WERI-Rb-1 (cell line): ENCODE results near the gene ZSWIM8.

Experiments
- DNase-seq: peaks from one replicate; pipeline ENCODE4 v3.0.0-alpha.2; 2020
- H3K27ac ChIP-seq: fragments of 250-450 bp; sonication (Bioruptor Pico); 2 replicates; pipeline ENCODE4 v1.5.1; 2020; ENCODE audit warnings: mild to moderate bottlenecking, moderate library complexity
- H3K27me3 ChIP-seq: fragments of 250-450 bp; sonication (Bioruptor Pico); 2 replicates; pipeline ENCODE4 v1.5.1; 2021; ENCODE audit warnings: mild to moderate bottlenecking, low read depth, moderate library complexity; ENCODE audit not compliant: insufficient read depth, severe bottlenecking
- H3K36me3 ChIP-seq: fragments of 250-450 bp; sonication (Bioruptor Pico); 2 replicates; pipeline ENCODE4 v1.5.1; 2020; ENCODE audit warnings: mild to moderate bottlenecking, moderate library complexity
- H3K4me3 ChIP-seq: 2 replicates; pipeline ENCODE4 v1.5.1; 2011; ENCODE audit warnings: low read depth, mild to moderate bottlenecking, control low read depth, low read length
- H3K9me3 ChIP-seq: fragments of 250-450 bp; sonication (Bioruptor Pico); 2 replicates; pipeline ENCODE4 v1.5.1; 2021; ENCODE audit warnings: mild to moderate bottlenecking, moderate library complexity; ENCODE audit not compliant: severe bottlenecking
- TF ChIP-seq, protein P1 (sequence below): IDR thresholded peaks from 2 replicates; pipeline ENCODE4 v1.5.1; 2011; ENCODE audit warnings: low read depth, mild to moderate bottlenecking, control low read depth, inconsistent platforms, low read length

The ZSWIM8 gene

GRCh38 chr10:73796766-73797165, 11.4 kb downstream of the ZSWIM8 start:
- H3K9me3 ChIP-seq = no peaks in the 10 kb centered on the region
- TF ChIP-seq, protein P1, sequence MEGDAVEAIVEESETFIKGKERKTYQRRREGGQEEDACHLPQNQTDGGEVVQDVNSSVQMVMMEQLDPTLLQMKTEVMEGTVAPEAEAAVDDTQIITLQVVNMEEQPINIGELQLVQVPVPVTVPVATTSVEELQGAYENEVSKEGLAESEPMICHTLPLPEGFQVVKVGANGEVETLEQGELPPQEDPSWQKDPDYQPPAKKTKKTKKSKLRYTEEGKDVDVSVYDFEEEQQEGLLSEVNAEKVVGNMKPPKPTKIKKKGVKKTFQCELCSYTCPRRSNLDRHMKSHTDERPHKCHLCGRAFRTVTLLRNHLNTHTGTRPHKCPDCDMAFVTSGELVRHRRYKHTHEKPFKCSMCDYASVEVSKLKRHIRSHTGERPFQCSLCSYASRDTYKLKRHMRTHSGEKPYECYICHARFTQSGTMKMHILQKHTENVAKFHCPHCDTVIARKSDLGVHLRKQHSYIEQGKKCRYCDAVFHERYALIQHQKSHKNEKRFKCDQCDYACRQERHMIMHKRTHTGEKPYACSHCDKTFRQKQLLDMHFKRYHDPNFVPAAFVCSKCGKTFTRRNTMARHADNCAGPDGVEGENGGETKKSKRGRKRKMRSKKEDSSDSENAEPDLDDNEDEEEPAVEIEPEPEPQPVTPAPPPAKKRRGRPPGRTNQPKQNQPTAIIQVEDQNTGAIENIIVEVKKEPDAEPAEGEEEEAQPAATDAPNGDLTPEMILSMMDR = no peak
- H3K27ac ChIP-seq = no peak overlapping the region
- no peak overlapping the region for H3K4me3 ChIP-seq
- peaks cover 76% of the 10 kb centered on the region for H3K36me3 ChIP-seq
- H3K27me3 ChIP-seq = no peaks in the 10 kb centered on the region
- no peak for DNase-seq

DNA sequence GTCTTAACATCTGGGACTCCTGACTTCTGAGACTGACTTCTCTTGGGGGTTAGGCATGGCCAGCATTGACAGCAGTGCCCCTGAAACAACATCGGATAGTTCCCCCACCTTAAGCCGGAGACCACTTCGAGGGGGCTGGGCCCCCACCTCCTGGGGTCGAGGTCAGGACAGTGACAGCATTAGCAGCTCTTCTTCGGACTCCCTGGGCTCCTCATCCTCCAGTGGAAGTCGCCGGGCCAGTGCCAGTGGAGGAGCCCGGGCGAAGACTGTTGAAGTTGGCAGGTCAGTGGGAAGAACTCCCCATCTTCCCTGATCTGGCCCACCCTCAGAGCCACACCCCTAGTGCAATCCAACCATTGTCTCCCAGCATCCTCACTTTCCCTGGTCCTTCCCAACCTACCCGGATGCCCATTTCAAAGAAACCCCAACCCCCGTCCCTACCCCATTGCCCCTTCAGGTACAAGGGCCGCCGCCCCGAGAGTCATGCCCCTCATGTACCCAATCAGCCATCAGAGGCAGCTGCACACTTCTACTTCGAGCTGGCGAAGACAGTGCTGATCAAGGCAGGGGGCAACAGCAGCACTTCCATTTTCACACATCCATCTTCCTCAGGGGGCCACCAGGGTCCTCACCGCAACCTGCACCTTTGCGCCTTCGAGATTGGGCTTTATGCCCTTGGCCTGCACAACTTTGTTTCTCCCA, 12.1 kb downstream of the ZSWIM8 start:
- Histone ChIP-seq H3K4me3 (no peak overlapping the region), H3K36me3 (peaks cover 76% of the 10 kb centered on the region), H3K9me3 (no peaks in the 10 kb centered on the region), H3K27me3 (no peaks in the 10 kb centered on the region), H3K27ac (no peak overlapping the region)
- DNase-seq = no peak
- TF ChIP-seq, protein P1 = no peak

DNA sequence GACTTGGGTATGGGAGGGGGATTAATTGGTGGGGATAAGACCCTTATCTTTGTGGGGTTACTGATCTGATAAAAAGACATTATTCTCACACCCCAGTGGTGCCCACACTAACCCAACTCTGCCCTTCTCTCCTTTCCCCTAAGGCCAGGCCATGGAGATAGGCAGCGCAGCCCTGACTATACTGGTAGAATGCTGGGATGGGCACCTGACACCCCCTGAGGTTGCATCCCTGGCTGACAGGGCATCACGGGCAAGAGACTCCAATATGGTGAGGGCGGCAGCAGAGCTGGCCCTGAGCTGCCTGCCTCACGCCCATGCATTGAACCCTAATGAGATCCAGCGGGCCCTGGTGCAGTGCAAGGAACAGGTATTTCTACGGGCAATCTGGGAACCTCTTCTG, 12.7 kb downstream of the ZSWIM8 start:
- H3K36me3 ChIP-seq = peaks cover 75% of the 10 kb centered on the region
- no peak for DNase-seq

DNA sequence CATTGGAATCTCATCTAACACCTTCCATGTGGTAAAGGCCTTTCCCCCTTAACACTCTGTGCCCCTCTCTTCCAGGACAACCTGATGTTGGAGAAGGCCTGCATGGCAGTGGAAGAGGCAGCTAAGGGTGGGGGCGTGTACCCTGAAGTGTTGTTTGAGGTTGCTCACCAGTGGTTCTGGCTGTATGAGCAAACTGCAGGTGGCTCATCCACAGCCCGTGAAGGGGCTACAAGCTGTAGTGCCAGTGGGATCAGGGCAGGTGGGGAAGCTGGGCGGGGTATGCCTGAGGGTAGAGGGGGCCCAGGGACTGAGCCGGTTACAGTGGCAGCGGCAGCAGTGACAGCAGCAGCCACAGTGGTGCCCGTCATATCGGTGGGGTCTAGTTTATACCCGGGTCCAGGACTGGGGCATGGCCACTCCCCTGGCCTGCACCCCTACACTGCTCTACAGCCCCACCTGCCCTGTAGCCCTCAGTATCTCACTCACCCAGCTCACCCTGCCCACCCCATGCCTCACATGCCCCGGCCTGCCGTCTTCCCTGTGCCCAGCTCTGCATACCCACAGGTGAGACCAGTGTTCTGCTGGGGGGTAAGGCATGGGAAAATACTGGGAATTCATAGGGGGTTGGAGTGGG, 13.6 kb downstream of the ZSWIM8 start:
- H3K4me3 ChIP-seq = no peak overlapping the region
- TF ChIP-seq, protein P1 = no peak
- no peak for DNase-seq
- peaks cover 71% of the 10 kb centered on the region for H3K36me3 ChIP-seq
- no peak overlapping the region for H3K27ac ChIP-seq
- no peaks in the 10 kb centered on the region for H3K9me3 ChIP-seq
- H3K27me3 ChIP-seq = no peaks in the 10 kb centered on the region

More for the DNA sequence above, 12.7 kb downstream of the ZSWIM8 start:
- Histone ChIP-seq H3K4me3 (no peak overlapping the region), H3K9me3 (no peaks in the 10 kb centered on the region), H3K27ac (no peak overlapping the region), H3K27me3 (no peaks in the 10 kb centered on the region)
- TF ChIP-seq, protein P1 = no peak

GRCh38 chr10:73799899-73800559, 14.6 kb downstream of the ZSWIM8 start:
- peaks cover 71% of the 10 kb centered on the region for H3K36me3 ChIP-seq
- TF ChIP-seq, protein P1 = no peak
- DNase-seq = no peak
- H3K4me3 ChIP-seq = no peak overlapping the region
- no peaks in the 10 kb centered on the region for H3K27me3 ChIP-seq
- no peak overlapping the region for H3K27ac ChIP-seq
- H3K9me3 ChIP-seq = no peaks in the 10 kb centered on the region
